Inflammatory macrophage treated with lipopolysaccharide for 4 hours (primary cell): ENCODE data around the gene SLC6A17.

Source experiments
- DNase-seq: peaks from one replicate; pipeline ENCODE4 v3.0.0-alpha.2; 2020

Gene SLC6A17

GRCh38 chr1:110150330-110151174 is at the start of gene SLC6A17:
TSS of gene SLC6A17 (plus strand) at chr1:110150494. CDS start at chr1:110166930, 16,436 bp downstream.
- peak; percentile 17 for DNase-seq

GRCh38 chr1:110102081-110102480 is 48.2 kb upstream of the SLC6A17 start:
- peak; percentile 33 for DNase-seq

GRCh38 chr1:110106013-110106941 is 44.0 kb upstream of the SLC6A17 start:
- DNase-seq, result peak; percentile 59

GRCh38 chr1:110107867-110108469 is 42.3 kb upstream of the SLC6A17 start:
- no peak for DNase-seq

GRCh38 chr1:110111081-110111480 is 39.2 kb upstream of the SLC6A17 start:
- no peak for DNase-seq

- no peak for DNase-seq
These were observed 38.2 kb upstream of the SLC6A17 start, which contains the start of gene UBL4B for GRCh38 chr1:110112143-110112542. TSS of gene UBL4B (plus strand) at chr1:110112443. CDS start at chr1:110112535, 92 bp downstream.

GRCh38 chr1:110112656-110113055 is 37.6 kb upstream of the SLC6A17 start:
- no peak for DNase-seq

DNA sequence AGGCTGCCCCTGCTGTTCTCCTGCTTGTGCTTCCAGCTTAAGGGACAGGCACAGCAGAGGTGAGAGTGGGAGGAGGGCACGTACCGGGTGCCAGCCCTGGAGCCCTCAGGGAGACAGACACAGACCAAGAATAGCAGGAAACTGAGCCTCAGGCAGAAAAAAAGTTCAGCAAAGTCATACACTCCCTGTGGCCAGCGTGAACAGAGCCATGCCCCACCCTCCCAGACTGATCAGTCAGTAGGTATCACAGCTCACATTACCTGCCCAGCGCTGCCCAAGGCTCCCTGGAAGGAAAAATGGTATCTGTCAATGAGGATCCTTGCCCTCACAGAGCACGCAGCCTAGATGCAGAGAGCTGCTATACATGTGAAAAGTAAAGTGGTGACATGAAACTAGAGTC is 36.7 kb upstream of the SLC6A17 start:
- no peak for DNase-seq

DNA sequence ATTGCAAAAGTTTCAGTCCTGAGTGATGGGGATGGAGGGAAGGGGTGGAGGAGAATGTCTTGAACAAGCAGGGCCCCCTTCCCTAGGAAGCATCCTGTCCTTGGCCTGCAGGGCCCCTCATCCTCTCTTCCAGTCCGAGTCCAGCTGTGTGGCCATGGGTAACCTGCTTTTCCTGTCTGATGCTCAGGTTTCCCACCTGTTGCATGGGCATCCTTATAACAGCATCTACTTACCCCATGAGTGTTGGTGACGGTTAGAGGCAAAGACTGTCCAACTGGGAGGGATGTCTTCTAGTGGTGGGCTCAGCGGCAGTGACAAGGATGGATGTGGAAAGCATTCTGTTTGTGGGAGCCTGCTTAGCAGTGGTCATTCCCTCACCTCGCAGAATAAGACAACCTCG is 36.1 kb upstream of the SLC6A17 start:
- DNase-seq, result no peak

- DNase-seq, result no peak
These were observed 35.5 kb upstream of the SLC6A17 start for GRCh38 chr1:110114784-110115183.

DNA sequence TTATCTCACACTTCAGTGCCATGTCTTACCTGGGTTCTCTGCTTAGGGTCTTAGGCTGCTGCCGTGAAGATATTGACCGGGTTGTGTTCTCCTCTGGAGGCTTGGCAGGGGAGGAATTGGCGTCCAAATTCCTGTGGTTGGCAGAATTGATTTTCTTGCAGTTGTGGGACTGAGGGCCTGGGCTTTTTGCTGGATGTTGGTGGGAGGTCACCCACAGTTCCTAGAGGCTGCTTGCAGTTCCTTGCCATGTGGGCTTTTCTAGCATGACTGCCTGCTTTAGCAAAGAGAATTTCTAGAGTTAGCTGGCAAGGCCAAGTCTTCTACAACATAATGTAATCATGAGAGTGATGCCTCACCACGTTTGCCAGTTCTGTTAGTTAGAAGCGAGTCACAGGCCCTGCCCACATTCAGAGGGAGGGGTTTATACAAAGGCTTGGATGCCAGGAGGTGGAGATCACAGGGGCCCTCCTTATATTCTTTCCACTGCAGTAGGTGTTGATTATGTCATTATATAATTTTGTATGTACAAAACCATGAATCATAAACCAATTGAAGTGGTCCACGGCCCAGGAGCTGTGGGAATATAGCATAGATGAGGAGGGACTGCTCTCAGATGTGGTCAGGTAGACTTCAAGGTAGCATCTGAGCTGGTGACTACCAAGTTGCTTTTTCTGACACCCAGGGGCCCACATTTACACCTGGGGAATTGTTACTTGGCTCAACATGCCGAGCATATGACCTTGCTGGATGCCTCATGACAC is 31.5 kb upstream of the SLC6A17 start:
- DNase-seq, result no peak

DNA sequence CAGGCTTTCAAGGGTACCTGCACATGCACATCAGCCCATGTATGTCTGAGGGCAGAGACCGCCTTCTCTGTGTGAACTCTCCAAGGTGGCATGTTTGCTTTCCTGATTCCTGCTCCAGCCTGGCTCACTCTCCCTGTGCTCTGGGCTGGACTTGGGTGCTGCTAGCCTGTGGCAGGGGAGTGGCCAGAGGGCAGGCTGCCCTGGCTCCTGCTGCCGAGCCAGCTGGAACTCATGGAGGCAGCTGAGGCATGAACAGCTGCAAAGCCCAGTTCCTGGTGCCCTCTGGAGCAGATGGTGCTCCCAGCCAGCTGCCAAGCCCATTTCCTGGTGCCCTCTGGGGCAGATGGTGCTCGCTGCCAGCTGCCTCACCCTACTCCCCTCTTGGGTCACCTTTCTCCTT is 30.5 kb upstream of the SLC6A17 start:
- DNase-seq, result no peak

GRCh38 chr1:110120960-110121561 is 29.2 kb upstream of the SLC6A17 start:
- no peak for DNase-seq

DNA sequence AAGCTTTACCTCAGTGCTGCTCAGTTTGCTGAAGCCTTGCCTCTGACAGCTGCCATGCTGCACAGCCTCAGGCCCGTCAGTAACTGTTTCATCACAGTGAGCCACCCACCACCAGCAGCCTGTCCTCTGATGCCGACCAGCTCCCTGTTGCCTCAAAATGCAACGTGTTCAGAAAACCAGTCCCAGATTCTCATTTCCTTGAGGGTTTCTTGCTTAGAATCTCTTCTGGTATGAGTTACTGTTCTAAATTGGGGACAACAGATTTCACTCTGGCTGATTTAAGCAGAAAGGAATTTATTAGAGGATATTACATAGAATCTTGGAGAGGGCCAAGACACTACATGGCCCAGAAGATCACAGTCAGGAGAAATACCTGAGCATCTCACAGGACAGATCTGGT is 27.1 kb upstream of the SLC6A17 start:
- DNase-seq, result no peak

DNA sequence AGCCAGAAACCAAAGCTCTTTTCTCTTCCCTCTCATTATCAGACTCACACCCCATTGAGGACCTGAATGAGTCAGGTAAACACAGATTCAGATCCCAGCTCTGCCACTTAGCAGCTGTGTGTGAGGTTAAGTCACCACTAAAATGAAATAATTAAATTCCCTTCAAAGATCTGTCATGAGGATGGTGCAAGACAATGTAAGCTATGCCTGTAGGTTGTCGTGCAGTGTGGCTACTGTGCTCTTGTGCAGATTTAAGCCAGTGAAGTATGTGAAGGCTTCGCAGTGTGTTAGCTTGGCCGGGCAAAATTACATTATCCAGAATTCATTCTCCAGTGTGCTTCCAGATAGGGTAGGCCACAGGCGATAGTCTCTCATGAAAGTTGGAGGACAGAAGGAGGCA is 24.5 kb upstream of the SLC6A17 start:
- DNase-seq, result no peak

DNA sequence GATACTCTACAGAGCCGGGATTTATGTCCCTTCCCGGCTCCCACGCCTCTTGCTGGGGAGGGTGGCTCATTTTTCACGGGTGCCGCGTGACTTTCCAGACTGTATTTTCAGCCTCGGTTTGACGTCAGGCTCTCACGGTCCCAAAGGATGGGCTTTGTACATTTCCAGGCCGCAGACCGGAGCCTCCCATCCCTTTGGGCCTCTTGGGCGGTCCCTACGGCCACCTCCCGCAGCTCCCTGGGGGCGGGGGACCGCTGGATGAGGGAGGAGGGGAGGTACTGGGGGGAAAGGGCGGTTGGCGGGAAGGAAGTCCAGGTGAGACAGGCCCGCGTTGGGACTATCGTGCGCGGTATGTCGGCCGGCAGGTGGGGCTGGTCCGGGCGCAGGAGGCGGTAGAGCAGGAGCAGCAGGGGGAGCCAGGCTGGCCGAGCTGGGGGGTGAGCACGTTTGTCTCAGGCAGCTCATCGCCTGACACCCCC is 20.1 kb upstream of the SLC6A17 start:
- DNase-seq, result no peak

GRCh38 chr1:110130989-110131388 is 19.3 kb upstream of the SLC6A17 start:
- DNase-seq, result no peak

DNA sequence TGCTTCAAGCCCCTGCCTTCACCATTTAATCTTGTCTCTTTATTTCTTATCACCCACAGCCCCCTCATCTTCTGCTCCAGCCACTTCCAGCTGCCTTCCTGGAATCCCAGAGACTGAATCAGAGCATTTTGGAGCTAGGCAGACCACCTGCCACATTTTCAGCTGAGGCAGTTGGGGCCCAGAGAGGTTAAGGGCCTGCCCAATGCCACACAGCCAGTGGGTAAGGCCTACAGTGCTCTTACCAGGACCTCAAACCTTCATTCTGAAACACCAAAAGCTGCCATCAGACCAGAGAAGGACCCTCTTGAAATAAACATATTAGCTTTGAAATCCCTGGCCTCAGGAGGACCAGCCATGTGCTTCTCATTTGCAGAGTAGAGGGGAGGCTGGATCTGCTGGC is 17.6 kb upstream of the SLC6A17 start:
- no peak for DNase-seq

- no peak for DNase-seq
These were observed 16.9 kb upstream of the SLC6A17 start for GRCh38 chr1:110133436-110133835.

GRCh38 chr1:110134050-110134595 is 16.2 kb upstream of the SLC6A17 start:
- no peak for DNase-seq

- no peak for DNase-seq
These were observed 15.0 kb upstream of the SLC6A17 start for GRCh38 chr1:110135246-110135645.

DNA sequence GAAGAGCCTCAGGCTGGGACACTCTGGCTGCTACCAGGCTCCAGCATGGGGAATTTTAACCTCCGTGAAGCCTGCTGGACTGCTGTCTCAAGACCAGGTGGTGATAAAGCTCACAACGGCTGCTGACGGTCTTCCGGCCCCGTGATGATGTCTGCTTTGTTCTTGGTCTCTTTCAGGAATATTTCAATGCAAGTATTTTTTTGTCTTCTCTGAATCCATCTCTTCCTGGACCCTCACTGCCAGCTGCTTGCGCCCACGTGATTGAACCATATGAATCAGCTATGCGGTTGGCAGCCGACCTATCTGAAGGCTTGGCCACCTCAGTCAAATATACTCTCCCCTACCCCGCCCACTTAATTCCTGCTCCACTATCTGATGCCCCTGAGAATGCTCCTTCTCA is 14.6 kb upstream of the SLC6A17 start:
- DNase-seq, result no peak
